ENCODE results near the gene PIF1.

PIF1 gene

GRCh38 chr15:64810497-64811326, 14.7 kb downstream of the PIF1 start:
- DNase-seq (ENCODE audit: insufficient read length, low spot score), result peak; percentile 37
- no peak for FAIRE-seq
- TF ChIP-seq CTCF (IDR thresholded peaks at IDR 0.05; ENCODE audit: insufficient read depth, missing control alignments), result no peak

- TF ChIP-seq CTCF (IDR thresholded peaks at IDR 0.05; ENCODE audit: insufficient read depth, missing control alignments), result peak; percentile 94
- no peak for FAIRE-seq
- peak; percentile 86 for DNase-seq (ENCODE audit: insufficient read length, low spot score)
Observed at GRCh38 chr15:64809649-64810496, 15.6 kb downstream of the PIF1 start.

- no peak for TF ChIP-seq CTCF (IDR thresholded peaks at IDR 0.05; ENCODE audit: insufficient read depth, missing control alignments)
- FAIRE-seq, result no peak
- DNase-seq (ENCODE audit: insufficient read length, low spot score), result no peak
Observed at GRCh38 chr15:64808785-64809453, 16.5 kb downstream of the PIF1 start.

GRCh38 chr15:64807751-64808222, 17.7 kb downstream of the PIF1 start:
- TF ChIP-seq CTCF (IDR thresholded peaks at IDR 0.05; ENCODE audit: insufficient read depth, missing control alignments), result no peak
- no peak for FAIRE-seq
- DNase-seq (ENCODE audit: insufficient read length, low spot score), result no peak

GRCh38 chr15:64807051-64807749, 18.2 kb downstream of the PIF1 start:
- DNase-seq (ENCODE audit: insufficient read length, low spot score) (no peak), FAIRE-seq (no peak)
- no peak for TF ChIP-seq CTCF (IDR thresholded peaks at IDR 0.05; ENCODE audit: insufficient read depth, missing control alignments)

- DNase-seq (ENCODE audit: insufficient read length, low spot score), result no peak
- no peak for TF ChIP-seq CTCF (IDR thresholded peaks at IDR 0.05; ENCODE audit: insufficient read depth, missing control alignments)
- FAIRE-seq, result no peak
Observed at GRCh38 chr15:64806509-64806908, 18.9 kb downstream of the PIF1 start.
